ENCODE data around the gene RGCC. TPM values are rescaled to one million over a fixed set of nuclear protein-coding genes. Genes with fewer than 3 reads are reported as not detected.

RGCC gene
- total and polyA plus RNA-seq, 2 donors (not counting 3 experiments of a cell fraction or from before 2014, with no cell fraction given) = 112 to 138 TPM

GRCh38 chr13:41491436-41491835 is 34.1 kb downstream of the RGCC start:
- TF ChIP-seq POLR2A (IDR thresholded peaks at IDR 0.05; ENCODE audit: low read depth, low read length) = no peak
- TF ChIP-seq POLR2AphosphoS5 (IDR thresholded peaks at IDR 0.05; ENCODE audit: insufficient read depth, low read depth, low read length) = no peak
- no peak for TF ChIP-seq FOS (IDR thresholded peaks at IDR 0.05; ENCODE audit: borderline replicate concordance, insufficient read depth, low read length)
- no peak for TF ChIP-seq GATA2 (IDR thresholded peaks at IDR 0.05; ENCODE audit: insufficient read depth, insufficient read length, low read depth, low read length)
- no peak for TF ChIP-seq MYC (IDR thresholded peaks at IDR 0.05; ENCODE audit: low read depth, low read length)
- TF ChIP-seq JUN (IDR thresholded peaks at IDR 0.05; ENCODE audit: borderline replicate concordance, insufficient read depth, insufficient read length, low read depth) = no peak
- TF ChIP-seq EZH2 (IDR thresholded peaks at IDR 0.05; ENCODE audit: borderline replicate concordance, low read depth, low read length, severe bottlenecking) = no peak
- TF ChIP-seq, protein P1, sequence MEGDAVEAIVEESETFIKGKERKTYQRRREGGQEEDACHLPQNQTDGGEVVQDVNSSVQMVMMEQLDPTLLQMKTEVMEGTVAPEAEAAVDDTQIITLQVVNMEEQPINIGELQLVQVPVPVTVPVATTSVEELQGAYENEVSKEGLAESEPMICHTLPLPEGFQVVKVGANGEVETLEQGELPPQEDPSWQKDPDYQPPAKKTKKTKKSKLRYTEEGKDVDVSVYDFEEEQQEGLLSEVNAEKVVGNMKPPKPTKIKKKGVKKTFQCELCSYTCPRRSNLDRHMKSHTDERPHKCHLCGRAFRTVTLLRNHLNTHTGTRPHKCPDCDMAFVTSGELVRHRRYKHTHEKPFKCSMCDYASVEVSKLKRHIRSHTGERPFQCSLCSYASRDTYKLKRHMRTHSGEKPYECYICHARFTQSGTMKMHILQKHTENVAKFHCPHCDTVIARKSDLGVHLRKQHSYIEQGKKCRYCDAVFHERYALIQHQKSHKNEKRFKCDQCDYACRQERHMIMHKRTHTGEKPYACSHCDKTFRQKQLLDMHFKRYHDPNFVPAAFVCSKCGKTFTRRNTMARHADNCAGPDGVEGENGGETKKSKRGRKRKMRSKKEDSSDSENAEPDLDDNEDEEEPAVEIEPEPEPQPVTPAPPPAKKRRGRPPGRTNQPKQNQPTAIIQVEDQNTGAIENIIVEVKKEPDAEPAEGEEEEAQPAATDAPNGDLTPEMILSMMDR (IDR thresholded peaks at IDR 0.05; ENCODE audit: extremely low read depth in 1 of 2, insufficient read depth in 1 of 2, low read depth in 1 of 2, low read length in 2 of 2) = no peak
- TF ChIP-seq MAX (IDR thresholded peaks at IDR 0.05; ENCODE audit: insufficient read depth, insufficient read length) = no peak
- ChIA-PET CTCF (interaction anchor here (2.2 kb wide), 1 partner anchor 161 kb away, joined by 7 read pairs; no protein-coding TSS in a partner anchor), POLR2A (no interaction called here)
- Histone ChIP-seq H3K9me3 (replicated peaks; ENCODE audit: control insufficient read depth, insufficient read depth, low read length) (no peaks in the 10 kb centered on the region), H3K36me3 (ENCODE audit: control insufficient read depth in 2 of 2, extremely low read depth in 1 of 2, insufficient read depth in 2 of 2, low read length in 2 of 2) (no peaks in the 10 kb centered on the region), H3K9me1 (replicated peaks; ENCODE audit: control insufficient read depth, extremely low read depth, insufficient read depth, low read length) (no peaks in the 10 kb centered on the region), H2AFZ (ENCODE audit: low read depth, low read length) (no peak overlapping the region), H3K27ac (ENCODE audit: insufficient read depth, low read depth, low read length) (no peak overlapping the region), H3K4me2 (ENCODE audit: insufficient read depth, low read length) (no peak overlapping the region), H3K4me1 (ENCODE audit: control insufficient read depth, extremely low read depth, insufficient read depth, low read length) (peaks cover 4% of the 10 kb centered on the region), H3K9ac (replicated peaks; ENCODE audit: extremely low read depth, insufficient read depth, low read length) (no peak overlapping the region), H3K79me2 (ENCODE audit: control insufficient read depth, insufficient read depth, low read length) (no peaks in the 10 kb centered on the region), H3K27me3 (ENCODE audit: control insufficient read depth in 2 of 2, insufficient read depth in 2 of 2, low read length in 2 of 2) (peaks cover 0 to 4% of the 10 kb centered on the region in 2 experiments), H3K4me3 (replicated peaks in 1 of 3; ENCODE audit: insufficient read depth in 1 of 3, low read depth in 1 of 3, low read length in 3 of 3) (no peak overlapping the region), H4K20me1 (replicated peaks; ENCODE audit: control insufficient read depth, extremely low read depth, insufficient read depth, low read length) (no peaks in the 10 kb centered on the region)
- BruUV-seq (replicated peaks) = no TSS peak
- no peak for DNase-seq (ENCODE audit: low read depth, low spot score)
- intact Hi-C loops (cut with micrococcal nuclease) = no loop called here
- no peak for FAIRE-seq
- dilution Hi-C loops (cut with MboI; ENCODE audit: extremely low pct_ligation_motif_present, low sequenced_read_pairs) = no loop called here
